NCI-H146 treated with DMSO at 0.1 percent for 48 hours (cell line): ENCODE results near the gene C4B.
"Not testable (repeated sequence)": the region's sequence is repeated elsewhere in the genome, so short reads cannot be mapped to it uniquely, and the experiment has no call there.

Source experiments
- DNase-seq: peaks from one replicate; lab custom pipeline; 2025; ENCODE audit not compliant: unreplicated experiment; lab: John Stamatoyannopoulos, UW

Gene C4B

GRCh38 chr6:32050562-32050961 lies 36.0 kb downstream of the C4B start:
- no peak for DNase-seq

GRCh38 chr6:32052626-32053025 lies 38.0 kb downstream of the C4B start:
- not testable (repeated sequence) for DNase-seq

- not testable (repeated sequence) for DNase-seq
Measured at GRCh38 chr6:32053314-32053713, 38.7 kb downstream of the C4B start.

GRCh38 chr6:32055756-32056155 lies 41.2 kb downstream of the C4B start:
- not testable (repeated sequence) for DNase-seq

GRCh38 chr6:32056254-32056653 lies 41.7 kb downstream of the C4B start:
- no peak for DNase-seq

GRCh38 chr6:32057966-32058365 lies 43.4 kb downstream of the C4B start:
- DNase-seq = no peak

GRCh38 chr6:32058511-32058963 lies 43.9 kb downstream of the C4B start:
- DNase-seq = no peak

- DNase-seq = no peak
Measured at GRCh38 chr6:32060966-32061655, 46.5 kb downstream of the C4B start.

- no peak for DNase-seq
Measured at GRCh38 chr6:32064706-32065105, 50.1 kb downstream of the C4B start.

GRCh38 chr6:32067521-32067920 lies 52.9 kb downstream of the C4B start:
- DNase-seq = not testable (repeated sequence)

- DNase-seq = not testable (repeated sequence)
Measured at GRCh38 chr6:32068315-32068714, 53.7 kb downstream of the C4B start.

- DNase-seq = no peak
Measured at GRCh38 chr6:32068867-32069266, 54.3 kb downstream of the C4B start.

- no peak for DNase-seq
Measured at GRCh38 chr6:32069460-32069859, 54.9 kb downstream of the C4B start.

GRCh38 chr6:32069878-32070515 lies 55.4 kb downstream of the C4B start:
- no peak for DNase-seq

- no peak for DNase-seq
Measured at GRCh38 chr6:32070814-32071543, 56.4 kb downstream of the C4B start.

- no peak for DNase-seq
Measured at GRCh38 chr6:32073101-32073500, 58.5 kb downstream of the C4B start.

- DNase-seq = no peak
Measured at GRCh38 chr6:32073613-32074012, 59.0 kb downstream of the C4B start.

GRCh38 chr6:32074996-32075532 lies 60.5 kb downstream of the C4B start:
- no peak for DNase-seq

- no peak for DNase-seq
Measured at GRCh38 chr6:32075781-32076180, 61.2 kb downstream of the C4B start.

- DNase-seq = no peak
Measured at GRCh38 chr6:32076321-32076809, 61.8 kb downstream of the C4B start.

- DNase-seq = no peak
Measured at GRCh38 chr6:32079566-32080290, 65.1 kb downstream of the C4B start.
